DND-41 (cell line): ENCODE data around the gene EPB41L2.

Experiments used
- ATAC-seq: fragments of 200-7000 bp; cut with Tn5 transposase; 3 replicates; pipeline ENCODE4 v1.9.1; 2021; ENCODE audit warnings: low read depth; ENCODE audit not compliant: insufficient read depth
- DNase-seq: peaks from one replicate; pipeline ENCODE4 v3.0.0-alpha.2; 2020
- H2AFZ ChIP-seq: 2 replicates; pipeline ENCODE4 v1.6.0; 2012; ENCODE audit warnings: low read depth, low read length
- H3K27ac ChIP-seq: 2 replicates; pipeline ENCODE4 v1.5.1; 2012; ENCODE audit warnings: low read length, inconsistent platforms
- H3K27me3 ChIP-seq: fragments of 200-600 bp; sonication (generic); 2 replicates; pipeline ENCODE4 v1.6.0; 2012; ENCODE audit warnings: low read length, mild to moderate bottlenecking, inconsistent platforms; ENCODE audit not compliant: insufficient read depth, poor library complexity
- H3K36me3 ChIP-seq: 2 replicates; pipeline ENCODE4 v1.5.1; 2012; ENCODE audit warnings: low read length, inconsistent platforms; ENCODE audit not compliant: insufficient read depth
- H3K4me1 ChIP-seq: 2 replicates; pipeline ENCODE4 v1.5.1; 2012; ENCODE audit warnings: mild to moderate bottlenecking, low read length; ENCODE audit not compliant: insufficient read depth
- H3K4me2 ChIP-seq: 2 replicates; pipeline ENCODE4 v1.6.0; 2012; ENCODE audit warnings: mild to moderate bottlenecking, moderate library complexity, low read length, inconsistent platforms; ENCODE audit not compliant: insufficient read depth
- H3K4me3 ChIP-seq, 2 experiments: fragments of 200-600 bp in 1 of 2; shearing (Covaris generic) in 1 of 2; 2 replicates each; pipeline ENCODE4 v1.5.1; 2012 to 2016; ENCODE audit warnings: inconsistent platforms in 2 of 2, low read length in 2 of 2, mild to moderate bottlenecking in 2 of 2, low read depth in 1 of 2, moderate library complexity in 1 of 2
- H3K79me2 ChIP-seq: 2 replicates; pipeline ENCODE4 v1.6.0; 2012; ENCODE audit warnings: low read length, inconsistent platforms; ENCODE audit not compliant: insufficient read depth
- H3K9ac ChIP-seq: 2 replicates; pipeline ENCODE4 v1.6.0; 2012; ENCODE audit warnings: low read depth, mild to moderate bottlenecking, inconsistent platforms, low read length, moderate library complexity
- H3K9me3 ChIP-seq: 2 replicates; pipeline ENCODE4 v1.5.1; 2012; ENCODE audit warnings: low read length, moderate library complexity, mild to moderate bottlenecking, inconsistent platforms; ENCODE audit not compliant: insufficient read depth, severe bottlenecking
- H4K20me1 ChIP-seq: 2 replicates; pipeline ENCODE4 v1.6.0; 2012; ENCODE audit warnings: low read length; ENCODE audit not compliant: insufficient read depth
- CTCF ChIP-seq: IDR thresholded peaks from 2 replicates; pipeline ENCODE4 v1.5.1; 2012; ENCODE audit warnings: borderline replicate concordance, low read length, moderate library complexity, mild to moderate bottlenecking; ENCODE audit not compliant: poor library complexity, severe bottlenecking; ENCODE audit errors: extremely low read depth
- EZH2 ChIP-seq: IDR thresholded peaks from 3 replicates; pipeline ENCODE4 v1.6.1; 2012; ENCODE audit warnings: borderline replicate concordance, low read depth, mild to moderate bottlenecking, moderate library complexity, low read length, inconsistent platforms; ENCODE audit not compliant: severe bottlenecking

Gene EPB41L2

GRCh38 chr6:130796313-130796905, 266.6 kb downstream of the EPB41L2 start:
- Histone ChIP-seq H3K27me3 (no peaks in the 10 kb centered on the region), H3K9ac (no peak overlapping the region), H3K4me1 (no peaks in the 10 kb centered on the region), H3K79me2 (no peaks in the 10 kb centered on the region), H2AFZ (no peak overlapping the region), H4K20me1 (no peaks in the 10 kb centered on the region), H3K4me2 (no peak overlapping the region), H3K27ac (no peak overlapping the region), H3K36me3 (no peaks in the 10 kb centered on the region), H3K9me3 (peaks cover 3% of the 10 kb centered on the region), H3K4me3 (no peak overlapping the region)
- DNase-seq (no peak), ATAC-seq (no peak)
- no peak for TF ChIP-seq EZH2

GRCh38 chr6:130794738-130795137, 268.3 kb downstream of the EPB41L2 start:
- Histone ChIP-seq H3K79me2 (no peaks in the 10 kb centered on the region), H3K27me3 (no peaks in the 10 kb centered on the region), H3K4me1 (no peaks in the 10 kb centered on the region), H3K36me3 (no peaks in the 10 kb centered on the region), H2AFZ (no peak overlapping the region), H3K4me3 (no peak overlapping the region), H3K4me2 (no peak overlapping the region), H4K20me1 (no peaks in the 10 kb centered on the region), H3K9me3 (no peaks in the 10 kb centered on the region), H3K9ac (no peak overlapping the region), H3K27ac (no peak overlapping the region)
- DNase-seq (no peak), ATAC-seq (no peak)
- no peak for TF ChIP-seq EZH2
- no peak for TF ChIP-seq CTCF

GRCh38 chr6:130794010-130794697, 268.9 kb downstream of the EPB41L2 start:
- no peak overlapping the region for H2AFZ ChIP-seq
- H3K27ac ChIP-seq, result no peak overlapping the region
- no peaks in the 10 kb centered on the region for H3K36me3 ChIP-seq
- ATAC-seq, result no peak
- H3K79me2 ChIP-seq, result no peaks in the 10 kb centered on the region
- no peak overlapping the region for H3K4me2 ChIP-seq
- no peaks in the 10 kb centered on the region for H3K27me3 ChIP-seq
- H3K4me1 ChIP-seq, result no peaks in the 10 kb centered on the region
- no peak for DNase-seq
- no peak for TF ChIP-seq EZH2
- no peak for TF ChIP-seq CTCF
- H4K20me1 ChIP-seq, result no peaks in the 10 kb centered on the region
- no peak overlapping the region for H3K4me3 ChIP-seq
- H3K9me3 ChIP-seq, result no peaks in the 10 kb centered on the region
- H3K9ac ChIP-seq, result no peak overlapping the region
